Left ventricle myocardium inferior (tissue), 1 donor: ENCODE measurements around the gene BPIFB6. TPM values are rescaled to one million over a fixed set of nuclear protein-coding genes. Genes with fewer than 3 reads are reported as not detected.

ENCODE experiments used
- DNase-seq: peaks from one replicate; pipeline ENCODE4 v3.0.0-alpha.2; 2020
- H3K27ac ChIP-seq: fragments of 200-600 bp; replicated peaks from 2 replicates; pipeline ENCODE4 v1.8.0; 2021
- H3K27me3 ChIP-seq: fragments of 200-600 bp; 2 replicates; pipeline ENCODE4 v1.8.0; 2021; ENCODE audit warnings: low read depth
- H3K36me3 ChIP-seq: fragments of 200-600 bp; 2 replicates; pipeline ENCODE4 v1.8.0; 2021
- H3K4me1 ChIP-seq: fragments of 200-600 bp; 2 replicates; pipeline ENCODE4 v1.8.0; 2021
- H3K4me3 ChIP-seq: fragments of 200-600 bp; 2 replicates; pipeline ENCODE4 v1.8.0; 2021; ENCODE audit warnings: mild to moderate bottlenecking, moderate library complexity
- H3K9me3 ChIP-seq: fragments of 200-600 bp; replicated peaks from 2 replicates; pipeline ENCODE4 v1.8.0; 2021
- CTCF ChIP-seq: fragments of 200-600 bp; IDR thresholded peaks from 2 replicates; pipeline ENCODE4 v1.8.0; 2021; ENCODE audit warnings: antibody characterized with exemption, mild to moderate bottlenecking, borderline replicate concordance
- intact Hi-C: fragments of 100-400 bp; cut with micrococcal nuclease; formaldehyde crosslinking; loops from one replicate; pipeline ENCODE4 v1.11.0; 2022
- long read RNA-seq: library from polyadenylated mRNA; unstranded; transcript quantifications from one replicate; pipeline ENCODE4 v2.0.0, GENCODE V29; 2021
- total RNA-seq: library from RNA; stranded (reverse); fragmentation: NEBNext Ultra II Directional; extraction: Animal tissue kit (Norgen Biotek cat#: 25700); gene quantifications from one replicate; pipeline ENCODE4 v1.2.1, GENCODE V29; 2021
- donor health status: DM: no; HTN: yes; CAD: no; lungs with severe emphysema.

Gene BPIFB6, protein sequence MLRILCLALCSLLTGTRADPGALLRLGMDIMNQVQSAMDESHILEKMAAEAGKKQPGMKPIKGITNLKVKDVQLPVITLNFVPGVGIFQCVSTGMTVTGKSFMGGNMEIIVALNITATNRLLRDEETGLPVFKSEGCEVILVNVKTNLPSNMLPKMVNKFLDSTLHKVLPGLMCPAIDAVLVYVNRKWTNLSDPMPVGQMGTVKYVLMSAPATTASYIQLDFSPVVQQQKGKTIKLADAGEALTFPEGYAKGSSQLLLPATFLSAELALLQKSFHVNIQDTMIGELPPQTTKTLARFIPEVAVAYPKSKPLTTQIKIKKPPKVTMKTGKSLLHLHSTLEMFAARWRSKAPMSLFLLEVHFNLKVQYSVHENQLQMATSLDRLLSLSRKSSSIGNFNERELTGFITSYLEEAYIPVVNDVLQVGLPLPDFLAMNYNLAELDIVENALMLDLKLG
- total RNA-seq, result not detected
- long read RNA-seq, result 0 reads

- Histone ChIP-seq H3K4me1 (no peaks in the 10 kb centered on the region), H3K9me3 (peaks cover 5% of the 10 kb centered on the region), H3K4me3 (no peak within 1 kb of the TSS), H3K36me3 (no peaks in the 10 kb centered on the region), H3K27me3 (peaks cover 29% of the 10 kb centered on the region), H3K27ac (no peak within 1 kb of the TSS)
- TF ChIP-seq CTCF, result no peak
- DNase-seq, result no peak
- intact Hi-C loops, result no loop called here
Observed at GRCh38 chr20:33031531-33031930, at the start of gene BPIFB6. BPIFB6 (plus strand) TSS chr20:33031648; CDS start chr20:33031648, 0 bp downstream.

GRCh38 chr20:32982617-32983458 is 48.6 kb upstream of the BPIFB6 start:
- H3K9me3 ChIP-seq, result no peaks in the 10 kb centered on the region
- H3K4me3 ChIP-seq, result no peak overlapping the region
- H3K4me1 ChIP-seq, result peaks cover 16% of the 10 kb centered on the region
- intact Hi-C loops, result no loop called here
- H3K36me3 ChIP-seq, result no peaks in the 10 kb centered on the region
- no peak for TF ChIP-seq CTCF
- H3K27me3 ChIP-seq, result peaks cover under 1% of the 10 kb centered on the region
- H3K27ac ChIP-seq, result peak overlapping the region; percentile 87
- DNase-seq, result peak; percentile 48

- H3K27ac ChIP-seq, result peak overlapping the region; percentile 87
- intact Hi-C loops, result no loop called here
- H3K9me3 ChIP-seq, result no peaks in the 10 kb centered on the region
- no peak overlapping the region for H3K4me3 ChIP-seq
- no peak for TF ChIP-seq CTCF
- H3K4me1 ChIP-seq, result peaks cover 16% of the 10 kb centered on the region
- no peaks in the 10 kb centered on the region for H3K36me3 ChIP-seq
- peaks cover 5% of the 10 kb centered on the region for H3K27me3 ChIP-seq
- DNase-seq, result no peak
Observed at GRCh38 chr20:32983459-32984112, 47.9 kb upstream of the BPIFB6 start.

DNA sequence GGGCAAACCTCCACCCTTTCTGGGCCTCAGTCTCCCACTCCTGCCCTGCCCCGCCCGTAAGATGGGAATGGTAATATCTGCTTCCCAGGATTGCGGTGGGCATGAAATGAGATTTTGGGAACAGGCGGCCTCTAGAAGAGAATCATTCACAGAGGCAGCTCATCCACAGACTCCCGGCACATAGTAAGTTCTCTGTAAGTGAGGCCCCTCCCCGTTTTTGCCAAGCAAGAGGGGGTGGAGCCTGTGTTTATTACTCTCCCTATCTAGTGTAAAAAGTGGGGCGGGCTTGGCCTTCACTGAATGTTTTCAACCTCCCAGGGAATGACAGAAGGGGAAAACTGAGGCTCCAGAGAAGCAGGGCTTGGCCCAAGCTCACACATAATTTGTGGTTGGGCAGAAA is 47.3 kb upstream of the BPIFB6 start:
- TF ChIP-seq CTCF, result no peak
- Histone ChIP-seq H3K9me3 (no peaks in the 10 kb centered on the region), H3K27ac (peak overlapping the region; percentile 87), H3K36me3 (no peaks in the 10 kb centered on the region), H3K4me1 (peaks cover 16% of the 10 kb centered on the region), H3K27me3 (peaks cover 5% of the 10 kb centered on the region), H3K4me3 (no peak overlapping the region)
- no peak for DNase-seq
- intact Hi-C loops, result no loop called here

GRCh38 chr20:32984631-32985354 is 46.7 kb upstream of the BPIFB6 start:
- peaks cover 16% of the 10 kb centered on the region for H3K4me1 ChIP-seq
- H3K27me3 ChIP-seq, result peaks cover 5% of the 10 kb centered on the region
- H3K9me3 ChIP-seq, result no peaks in the 10 kb centered on the region
- no peak overlapping the region for H3K4me3 ChIP-seq
- intact Hi-C loops, result no loop called here
- no peaks in the 10 kb centered on the region for H3K36me3 ChIP-seq
- TF ChIP-seq CTCF, result no peak
- DNase-seq, result no peak
- H3K27ac ChIP-seq, result no peak overlapping the region
